Osteocyte (in vitro differentiated cells): ENCODE data around the gene SCGB3A2. TPM values are rescaled to one million over a fixed set of nuclear protein-coding genes. Genes with fewer than 3 reads are reported as not detected.
A peak's percentile ranks its signal among the peaks of the same experiment; 100 is the strongest.

Experiments used
- DNase-seq: peaks from one replicate; pipeline ENCODE4 v3.0.0; 2021; ENCODE audit warnings: mixed read lengths; ENCODE audit not compliant: unreplicated experiment; ENCODE audit errors: extremely low spot score
- H3K27ac Mint-ChIP-seq: one replicate; pipeline ENCODE4 v1.8.0; 2021; ENCODE audit warnings: mild to moderate bottlenecking, mixed read lengths; ENCODE audit not compliant: unreplicated experiment
- H3K27me3 Mint-ChIP-seq: one replicate; pipeline ENCODE4 v1.8.0; 2021; ENCODE audit warnings: mixed read lengths; ENCODE audit not compliant: unreplicated experiment
- H3K36me3 Mint-ChIP-seq: one replicate; pipeline ENCODE4 v1.8.0; 2021; ENCODE audit warnings: mixed read lengths; ENCODE audit not compliant: unreplicated experiment
- H3K4me1 Mint-ChIP-seq: one replicate; pipeline ENCODE4 v1.8.0; 2021; ENCODE audit warnings: mixed read lengths; ENCODE audit not compliant: unreplicated experiment
- H3K4me3 Mint-ChIP-seq: one replicate; pipeline ENCODE4 v1.8.0; 2021; ENCODE audit warnings: mild to moderate bottlenecking, moderate library complexity, mixed read lengths; ENCODE audit not compliant: unreplicated experiment
- H3K9me3 Mint-ChIP-seq: one replicate; pipeline ENCODE4 v1.8.0; 2021; ENCODE audit warnings: mixed read lengths; ENCODE audit not compliant: unreplicated experiment
- total RNA-seq: library from RNA; stranded (reverse); gene quantifications from 2 replicates; pipeline ENCODE4 v1.2.1, GENCODE V29; 2021
- TF ChIP-seq, protein P1 (sequence below): fragments of 200-600 bp; sonication (generic); IDR thresholded peaks from 2 replicates; pipeline ENCODE4 v1.5.0; 2021; ENCODE audit warnings: antibody characterized with exemption, mild to moderate bottlenecking, moderate library complexity

The SCGB3A2 gene
- total RNA-seq, 1 donor from 2014 or later: not detected

DNA sequence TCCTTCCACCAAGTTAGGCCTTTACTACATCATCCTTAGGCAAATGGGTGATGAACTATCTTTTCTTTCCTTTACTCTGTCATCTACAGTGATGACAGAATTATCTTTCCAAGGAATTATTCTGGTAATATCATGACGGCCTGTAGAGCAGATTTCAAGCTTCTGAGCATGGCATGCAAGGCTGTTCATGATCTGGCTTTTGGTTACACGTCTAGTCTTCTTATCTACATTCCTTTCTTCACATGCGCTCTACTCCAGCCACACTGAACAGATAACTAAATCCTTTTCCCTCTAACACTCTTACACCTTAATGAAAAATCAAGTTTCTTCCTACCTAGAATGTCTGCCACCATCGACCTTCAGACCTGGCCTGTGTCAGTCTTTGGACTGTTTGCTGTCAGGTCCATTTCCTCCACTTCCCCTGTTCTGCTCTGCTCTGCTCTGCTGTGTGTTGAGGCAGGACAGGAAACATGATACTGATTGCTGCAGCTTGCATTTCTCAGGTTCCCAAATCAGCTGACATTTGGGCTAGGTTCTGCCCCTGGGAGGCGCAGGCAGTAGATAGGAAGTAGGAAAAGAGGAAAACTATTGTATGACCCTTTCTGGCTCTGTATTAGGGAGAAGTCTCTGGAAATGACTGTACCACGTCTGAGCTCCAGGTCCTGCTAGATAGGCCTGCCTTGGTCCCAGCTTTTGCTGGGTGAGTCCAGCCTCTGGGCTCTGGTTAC, 4.2 kb downstream of the SCGB3A2 start:
- no peaks in the 10 kb centered on the region for H3K9me3 Mint-ChIP-seq
- H3K27ac Mint-ChIP-seq: no peak overlapping the region
- TF ChIP-seq, protein P1, sequence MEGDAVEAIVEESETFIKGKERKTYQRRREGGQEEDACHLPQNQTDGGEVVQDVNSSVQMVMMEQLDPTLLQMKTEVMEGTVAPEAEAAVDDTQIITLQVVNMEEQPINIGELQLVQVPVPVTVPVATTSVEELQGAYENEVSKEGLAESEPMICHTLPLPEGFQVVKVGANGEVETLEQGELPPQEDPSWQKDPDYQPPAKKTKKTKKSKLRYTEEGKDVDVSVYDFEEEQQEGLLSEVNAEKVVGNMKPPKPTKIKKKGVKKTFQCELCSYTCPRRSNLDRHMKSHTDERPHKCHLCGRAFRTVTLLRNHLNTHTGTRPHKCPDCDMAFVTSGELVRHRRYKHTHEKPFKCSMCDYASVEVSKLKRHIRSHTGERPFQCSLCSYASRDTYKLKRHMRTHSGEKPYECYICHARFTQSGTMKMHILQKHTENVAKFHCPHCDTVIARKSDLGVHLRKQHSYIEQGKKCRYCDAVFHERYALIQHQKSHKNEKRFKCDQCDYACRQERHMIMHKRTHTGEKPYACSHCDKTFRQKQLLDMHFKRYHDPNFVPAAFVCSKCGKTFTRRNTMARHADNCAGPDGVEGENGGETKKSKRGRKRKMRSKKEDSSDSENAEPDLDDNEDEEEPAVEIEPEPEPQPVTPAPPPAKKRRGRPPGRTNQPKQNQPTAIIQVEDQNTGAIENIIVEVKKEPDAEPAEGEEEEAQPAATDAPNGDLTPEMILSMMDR: no peak
- no peaks in the 10 kb centered on the region for H3K36me3 Mint-ChIP-seq
- no peak overlapping the region for H3K4me3 Mint-ChIP-seq
- no peaks in the 10 kb centered on the region for H3K4me1 Mint-ChIP-seq
- no peak for DNase-seq
- peaks cover 63% of the 10 kb centered on the region for H3K27me3 Mint-ChIP-seq

DNA sequence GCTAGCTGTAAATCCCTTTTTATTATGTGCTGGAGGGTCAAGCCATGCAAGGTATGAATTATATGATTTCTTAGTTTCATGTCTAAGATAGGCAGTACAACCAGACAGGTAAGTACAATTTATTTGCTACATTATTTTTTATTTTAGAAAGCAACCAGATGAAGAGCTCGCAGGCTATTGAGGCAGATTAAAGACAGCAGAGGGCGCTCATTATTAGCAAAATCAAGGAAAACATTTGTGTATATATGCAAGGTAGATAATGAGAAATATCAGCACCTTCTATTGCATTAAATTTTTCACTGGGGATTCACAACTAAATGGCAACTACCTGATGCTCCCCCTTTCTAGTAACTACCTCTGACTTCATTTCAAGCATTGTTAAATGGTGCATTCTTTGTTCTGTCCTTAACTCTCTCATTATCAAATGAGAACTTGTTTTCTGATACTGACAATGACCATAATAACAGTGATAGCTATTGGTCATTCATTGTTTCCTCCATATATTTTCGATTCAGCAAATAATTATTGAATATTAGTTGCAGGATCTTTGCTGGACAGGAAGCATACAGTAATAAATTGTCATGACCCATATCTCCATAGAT, 8.6 kb downstream of the SCGB3A2 start:
- H3K27ac Mint-ChIP-seq: no peak overlapping the region
- H3K4me1 Mint-ChIP-seq: no peaks in the 10 kb centered on the region
- no peaks in the 10 kb centered on the region for H3K9me3 Mint-ChIP-seq
- peaks cover 31% of the 10 kb centered on the region for H3K27me3 Mint-ChIP-seq
- no peaks in the 10 kb centered on the region for H3K36me3 Mint-ChIP-seq
- DNase-seq: no peak
- TF ChIP-seq, protein P1: peak; percentile 75
- H3K4me3 Mint-ChIP-seq: no peak overlapping the region

DNA sequence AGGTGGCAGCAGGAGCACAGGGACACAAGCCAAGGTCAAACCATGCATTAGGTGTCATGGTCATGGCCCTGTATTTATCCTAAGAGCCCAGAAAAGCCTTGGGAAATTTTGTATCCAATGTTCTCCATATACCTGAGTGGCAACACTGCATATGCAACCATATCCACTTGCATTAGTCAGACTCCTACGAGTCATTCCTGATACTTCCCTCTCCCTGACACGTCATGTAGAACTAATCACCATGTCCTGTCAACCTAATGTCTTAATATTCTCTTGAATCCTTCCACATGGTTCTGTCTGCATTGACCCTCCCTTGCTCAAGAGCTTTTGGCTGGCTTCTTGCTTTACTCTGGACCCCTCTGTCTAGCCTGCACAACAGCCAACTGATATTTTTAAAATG, 9.4 kb downstream of the SCGB3A2 start:
- no peaks in the 10 kb centered on the region for H3K36me3 Mint-ChIP-seq
- TF ChIP-seq, protein P1: no peak
- no peak overlapping the region for H3K27ac Mint-ChIP-seq
- peaks cover 6% of the 10 kb centered on the region for H3K4me1 Mint-ChIP-seq
- no peaks in the 10 kb centered on the region for H3K9me3 Mint-ChIP-seq
- peaks cover 27% of the 10 kb centered on the region for H3K27me3 Mint-ChIP-seq
- DNase-seq: no peak
- H3K4me3 Mint-ChIP-seq: no peak overlapping the region

DNA sequence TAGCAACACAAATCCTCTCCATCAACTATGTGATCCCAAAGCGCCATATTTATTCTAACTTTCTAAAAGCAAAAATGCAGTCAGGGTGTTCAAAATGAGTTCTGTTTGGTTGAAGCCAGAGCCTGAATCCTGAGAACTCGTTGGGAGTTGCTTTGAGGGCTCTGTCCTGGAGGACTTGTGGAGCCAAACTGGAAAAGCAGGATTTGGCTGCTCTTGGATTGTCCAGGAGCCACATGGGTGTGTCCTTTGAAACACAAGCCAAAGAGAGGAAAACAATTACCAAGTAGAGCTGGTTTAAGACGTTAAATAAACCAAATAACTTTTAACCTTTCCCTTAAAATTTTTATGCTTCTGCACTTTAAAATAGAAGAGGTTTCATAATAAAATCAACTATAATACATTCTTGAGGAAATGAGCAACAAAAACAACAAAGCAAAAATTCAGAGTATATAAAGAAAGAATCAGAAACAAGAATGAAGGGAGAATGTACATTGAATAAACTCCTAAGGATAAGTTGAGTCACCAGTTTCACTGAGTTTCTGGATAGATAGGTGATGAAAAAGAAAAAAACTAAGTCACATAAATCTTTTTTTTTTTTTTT, 14.3 kb downstream of the SCGB3A2 start:
- Mint-ChIP-seq H3K4me3 (no peak overlapping the region), H3K36me3 (no peaks in the 10 kb centered on the region), H3K9me3 (no peaks in the 10 kb centered on the region), H3K27ac (peak overlapping the region; percentile 20), H3K4me1 (peaks cover 11% of the 10 kb centered on the region), H3K27me3 (peaks cover 4% of the 10 kb centered on the region)
- TF ChIP-seq, protein P1: no peak
- no peak for DNase-seq

DNA sequence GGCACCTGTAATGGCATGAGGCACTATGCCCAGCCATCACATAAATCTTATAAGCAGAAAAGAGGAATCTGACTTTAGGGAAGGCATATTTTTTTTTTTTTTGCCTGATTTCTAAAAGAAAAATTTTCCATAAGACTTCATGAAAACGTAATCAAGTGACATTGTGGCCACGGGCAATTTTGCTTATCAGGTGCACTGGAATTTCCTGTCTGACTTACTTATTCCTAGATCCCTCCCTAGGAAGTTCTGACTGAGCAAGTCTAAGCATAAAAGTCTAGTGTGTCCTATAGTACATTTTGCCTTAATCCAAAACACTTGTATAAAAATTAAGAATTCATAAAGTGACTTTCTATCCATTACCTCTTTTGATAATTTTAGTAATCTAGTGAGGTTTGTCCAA, 15.3 kb downstream of the SCGB3A2 start:
- Mint-ChIP-seq H3K27ac (no peak overlapping the region), H3K4me1 (peaks cover 11% of the 10 kb centered on the region), H3K4me3 (no peak overlapping the region), H3K9me3 (no peaks in the 10 kb centered on the region), H3K36me3 (no peaks in the 10 kb centered on the region), H3K27me3 (no peaks in the 10 kb centered on the region)
- no peak for DNase-seq
- TF ChIP-seq, protein P1: no peak
